ENCODE results near the gene MVB12B.

MVB12B gene

GRCh38 chr9:126397056-126397455, 70.4 kb downstream of the MVB12B start:
- Histone ChIP-seq H3K4me3 (ENCODE audit: low read depth, low read length) (no peak overlapping the region), H3K4me1 (ENCODE audit: control insufficient read depth, insufficient read depth, low read length, unreplicated experiment) (peaks cover 8% of the 10 kb centered on the region), H3K27ac (ENCODE audit: low read depth, low read length) (no peak overlapping the region), H3K27me3 (ENCODE audit: insufficient read depth, low read length) (no peaks in the 10 kb centered on the region), H2AFZ (ENCODE audit: low read length, unreplicated experiment) (no peak overlapping the region), H3K36me3 (ENCODE audit: insufficient read depth, low read length) (no peaks in the 10 kb centered on the region), H3K79me2 (ENCODE audit: control insufficient read depth, insufficient read depth, low read length, unreplicated experiment) (no peaks in the 10 kb centered on the region)

GRCh38 chr9:126398403-126399058, 71.9 kb downstream of the MVB12B start:
- H3K27me3 ChIP-seq (ENCODE audit: insufficient read depth, low read length): no peaks in the 10 kb centered on the region
- H3K79me2 ChIP-seq (ENCODE audit: control insufficient read depth, insufficient read depth, low read length, unreplicated experiment): no peaks in the 10 kb centered on the region
- H3K36me3 ChIP-seq (ENCODE audit: insufficient read depth, low read length): no peaks in the 10 kb centered on the region
- no peak overlapping the region for H3K27ac ChIP-seq (ENCODE audit: low read depth, low read length)
- no peak overlapping the region for H2AFZ ChIP-seq (ENCODE audit: low read length, unreplicated experiment)
- peaks cover 8% of the 10 kb centered on the region for H3K4me1 ChIP-seq (ENCODE audit: control insufficient read depth, insufficient read depth, low read length, unreplicated experiment)
- H3K4me3 ChIP-seq (ENCODE audit: low read depth, low read length): no peak overlapping the region

- Histone ChIP-seq H3K79me2 (ENCODE audit: control insufficient read depth, insufficient read depth, low read length, unreplicated experiment) (no peaks in the 10 kb centered on the region), H2AFZ (ENCODE audit: low read length, unreplicated experiment) (no peak overlapping the region), H3K36me3 (ENCODE audit: insufficient read depth, low read length) (no peaks in the 10 kb centered on the region), H3K4me1 (ENCODE audit: control insufficient read depth, insufficient read depth, low read length, unreplicated experiment) (peaks cover 8% of the 10 kb centered on the region), H3K27me3 (ENCODE audit: insufficient read depth, low read length) (no peaks in the 10 kb centered on the region), H3K27ac (ENCODE audit: low read depth, low read length) (no peak overlapping the region), H3K4me3 (ENCODE audit: low read depth, low read length) (no peak overlapping the region)
These were observed 72.6 kb downstream of the MVB12B start for GRCh38 chr9:126399251-126399650.

DNA sequence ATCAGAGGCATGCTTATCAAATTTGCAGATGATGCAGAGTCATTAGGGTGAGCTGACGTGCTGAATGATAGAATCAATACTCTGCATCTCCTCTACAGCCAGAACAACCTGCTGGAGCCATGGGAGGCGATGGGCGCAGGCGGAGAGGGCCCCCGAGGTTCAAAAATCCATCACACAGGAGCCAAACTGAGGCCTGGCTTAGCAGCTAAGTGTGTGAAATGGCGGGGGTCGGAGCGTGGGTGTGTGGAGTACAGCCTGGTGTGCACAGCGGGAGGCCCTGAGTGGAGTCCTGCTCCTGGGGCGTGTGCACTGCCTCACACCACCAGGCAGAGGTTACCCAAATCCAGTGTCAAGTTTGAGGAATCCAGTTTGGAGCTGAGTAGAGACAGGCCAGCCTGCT, 73.2 kb downstream of the MVB12B start:
- H3K27me3 ChIP-seq (ENCODE audit: insufficient read depth, low read length): no peaks in the 10 kb centered on the region
- no peaks in the 10 kb centered on the region for H3K79me2 ChIP-seq (ENCODE audit: control insufficient read depth, insufficient read depth, low read length, unreplicated experiment)
- H3K4me1 ChIP-seq (ENCODE audit: control insufficient read depth, insufficient read depth, low read length, unreplicated experiment): peaks cover 8% of the 10 kb centered on the region

GRCh38 chr9:126400571-126400970, 73.9 kb downstream of the MVB12B start:
- H3K79me2 ChIP-seq (ENCODE audit: control insufficient read depth, insufficient read depth, low read length, unreplicated experiment): no peaks in the 10 kb centered on the region
- H3K4me1 ChIP-seq (ENCODE audit: control insufficient read depth, insufficient read depth, low read length, unreplicated experiment): peaks cover under 1% of the 10 kb centered on the region
- H3K27ac ChIP-seq (ENCODE audit: low read depth, low read length): no peak overlapping the region
- no peak overlapping the region for H2AFZ ChIP-seq (ENCODE audit: low read length, unreplicated experiment)
- no peak overlapping the region for H3K4me3 ChIP-seq (ENCODE audit: low read depth, low read length)
- H3K36me3 ChIP-seq (ENCODE audit: insufficient read depth, low read length): no peaks in the 10 kb centered on the region
- no peaks in the 10 kb centered on the region for H3K27me3 ChIP-seq (ENCODE audit: insufficient read depth, low read length)

More for the DNA sequence above, 73.2 kb downstream of the MVB12B start:
- no peak overlapping the region for H2AFZ ChIP-seq (ENCODE audit: low read length, unreplicated experiment)
- H3K4me3 ChIP-seq (ENCODE audit: low read depth, low read length): no peak overlapping the region
- no peak overlapping the region for H3K27ac ChIP-seq (ENCODE audit: low read depth, low read length)
- H3K36me3 ChIP-seq (ENCODE audit: insufficient read depth, low read length): no peaks in the 10 kb centered on the region

DNA sequence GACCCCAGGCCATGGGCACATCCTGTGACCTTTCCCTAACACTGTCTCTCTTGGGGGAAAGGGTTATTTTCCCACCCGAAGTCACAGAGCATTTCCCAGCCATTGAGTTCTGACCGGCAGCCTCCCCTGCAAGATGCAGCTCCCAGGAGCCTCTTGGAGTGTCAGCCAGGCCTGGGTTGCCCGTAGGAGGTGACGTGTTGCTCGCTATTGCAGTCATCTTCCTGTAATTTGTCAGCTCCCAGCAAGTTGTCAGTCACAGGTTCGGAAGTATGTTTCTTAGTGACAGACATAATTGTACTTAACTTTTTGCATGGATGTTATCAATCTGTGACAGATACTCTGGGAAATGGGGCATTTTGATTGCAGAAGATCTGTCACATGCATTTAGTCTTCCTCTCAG, 74.5 kb downstream of the MVB12B start:
- Histone ChIP-seq H3K27ac (ENCODE audit: low read depth, low read length) (no peak overlapping the region), H3K27me3 (ENCODE audit: insufficient read depth, low read length) (no peaks in the 10 kb centered on the region), H3K79me2 (ENCODE audit: control insufficient read depth, insufficient read depth, low read length, unreplicated experiment) (no peaks in the 10 kb centered on the region), H2AFZ (ENCODE audit: low read length, unreplicated experiment) (no peak overlapping the region), H3K4me1 (ENCODE audit: control insufficient read depth, insufficient read depth, low read length, unreplicated experiment) (no peaks in the 10 kb centered on the region), H3K36me3 (ENCODE audit: insufficient read depth, low read length) (no peaks in the 10 kb centered on the region), H3K4me3 (ENCODE audit: low read depth, low read length) (no peak overlapping the region)

DNA sequence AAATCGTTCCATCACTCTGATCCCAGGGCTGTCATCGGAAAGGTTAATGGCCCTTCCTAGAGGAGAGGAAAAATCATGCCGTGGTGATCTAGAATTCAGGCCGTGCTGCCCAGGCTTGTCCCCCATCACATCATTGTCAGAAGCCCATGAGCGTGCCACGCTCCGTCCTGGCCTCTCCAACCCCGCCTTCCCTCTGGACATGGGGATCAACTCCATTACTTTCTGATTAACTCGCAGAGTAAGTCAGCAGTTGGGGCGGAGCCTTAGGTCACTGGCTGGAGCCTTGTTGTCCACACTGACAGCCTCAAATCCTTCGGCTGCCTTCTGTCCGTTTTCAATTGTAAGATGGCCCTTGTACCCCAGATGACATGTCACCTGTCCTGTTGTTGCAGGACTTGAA, 75.0 kb downstream of the MVB12B start:
- H3K27me3 ChIP-seq (ENCODE audit: insufficient read depth, low read length): no peaks in the 10 kb centered on the region
- H3K79me2 ChIP-seq (ENCODE audit: control insufficient read depth, insufficient read depth, low read length, unreplicated experiment): no peaks in the 10 kb centered on the region
- H3K36me3 ChIP-seq (ENCODE audit: insufficient read depth, low read length): no peaks in the 10 kb centered on the region
- no peak overlapping the region for H2AFZ ChIP-seq (ENCODE audit: low read length, unreplicated experiment)
- no peaks in the 10 kb centered on the region for H3K4me1 ChIP-seq (ENCODE audit: control insufficient read depth, insufficient read depth, low read length, unreplicated experiment)
- no peak overlapping the region for H3K4me3 ChIP-seq (ENCODE audit: low read depth, low read length)
- no peak overlapping the region for H3K27ac ChIP-seq (ENCODE audit: low read depth, low read length)

DNA sequence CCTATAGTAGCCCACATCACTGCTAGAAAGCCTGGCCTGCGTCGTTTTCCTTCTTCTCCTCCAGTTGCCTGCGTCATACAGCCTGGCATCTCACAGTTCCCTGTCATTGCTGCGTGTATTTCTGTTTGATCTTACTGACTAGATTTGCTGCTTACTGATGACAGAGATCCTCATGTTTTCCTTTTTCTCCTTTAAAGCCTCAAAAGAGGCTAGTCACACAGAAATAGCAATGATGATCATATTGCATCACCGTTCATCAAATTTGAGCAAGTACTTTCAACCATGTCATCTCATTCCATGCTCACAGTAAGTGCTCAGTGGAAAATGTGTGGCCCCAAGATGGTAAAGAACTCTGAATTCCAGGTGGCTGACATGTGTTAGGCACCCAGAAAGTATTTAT, 76.8 kb downstream of the MVB12B start:
- no peaks in the 10 kb centered on the region for H3K27me3 ChIP-seq (ENCODE audit: insufficient read depth, low read length)
- H3K4me1 ChIP-seq (ENCODE audit: control insufficient read depth, insufficient read depth, low read length, unreplicated experiment): no peaks in the 10 kb centered on the region
- no peaks in the 10 kb centered on the region for H3K79me2 ChIP-seq (ENCODE audit: control insufficient read depth, insufficient read depth, low read length, unreplicated experiment)
- H3K27ac ChIP-seq (ENCODE audit: low read depth, low read length): no peak overlapping the region
- H3K4me3 ChIP-seq (ENCODE audit: low read depth, low read length): no peak overlapping the region
- no peaks in the 10 kb centered on the region for H3K36me3 ChIP-seq (ENCODE audit: insufficient read depth, low read length)
- H2AFZ ChIP-seq (ENCODE audit: low read length, unreplicated experiment): no peak overlapping the region

- Histone ChIP-seq H3K36me3 (ENCODE audit: insufficient read depth, low read length) (no peaks in the 10 kb centered on the region), H3K27me3 (ENCODE audit: insufficient read depth, low read length) (no peaks in the 10 kb centered on the region), H3K79me2 (ENCODE audit: control insufficient read depth, insufficient read depth, low read length, unreplicated experiment) (no peaks in the 10 kb centered on the region), H3K27ac (ENCODE audit: low read depth, low read length) (no peak overlapping the region), H3K4me1 (ENCODE audit: control insufficient read depth, insufficient read depth, low read length, unreplicated experiment) (no peaks in the 10 kb centered on the region), H3K4me3 (ENCODE audit: low read depth, low read length) (no peak overlapping the region), H2AFZ (ENCODE audit: low read length, unreplicated experiment) (no peak overlapping the region)
These were observed 77.8 kb downstream of the MVB12B start for GRCh38 chr9:126404459-126404858.

- Histone ChIP-seq H3K27ac (ENCODE audit: low read depth, low read length) (no peak overlapping the region), H3K4me3 (ENCODE audit: low read depth, low read length) (no peak overlapping the region), H2AFZ (ENCODE audit: low read length, unreplicated experiment) (no peak overlapping the region), H3K36me3 (ENCODE audit: insufficient read depth, low read length) (no peaks in the 10 kb centered on the region), H3K79me2 (ENCODE audit: control insufficient read depth, insufficient read depth, low read length, unreplicated experiment) (no peaks in the 10 kb centered on the region), H3K4me1 (ENCODE audit: control insufficient read depth, insufficient read depth, low read length, unreplicated experiment) (no peaks in the 10 kb centered on the region), H3K27me3 (ENCODE audit: insufficient read depth, low read length) (no peaks in the 10 kb centered on the region)
These were observed 79.5 kb downstream of the MVB12B start for GRCh38 chr9:126406075-126406667.

GRCh38 chr9:126407114-126407870, 80.7 kb downstream of the MVB12B start:
- Histone ChIP-seq H2AFZ (ENCODE audit: low read length, unreplicated experiment) (no peak overlapping the region), H3K4me3 (ENCODE audit: low read depth, low read length) (no peak overlapping the region), H3K79me2 (ENCODE audit: control insufficient read depth, insufficient read depth, low read length, unreplicated experiment) (no peaks in the 10 kb centered on the region), H3K4me1 (ENCODE audit: control insufficient read depth, insufficient read depth, low read length, unreplicated experiment) (no peaks in the 10 kb centered on the region), H3K27me3 (ENCODE audit: insufficient read depth, low read length) (no peaks in the 10 kb centered on the region), H3K27ac (ENCODE audit: low read depth, low read length) (no peak overlapping the region), H3K36me3 (ENCODE audit: insufficient read depth, low read length) (no peaks in the 10 kb centered on the region)

Data from ACC112 (cell line).